GM18517 (cell line): ENCODE results near the gene NAT16.
"Not testable (repeated sequence)": the region's sequence is repeated elsewhere in the genome, so short reads cannot be mapped to it uniquely, and the experiment has no call there.

Experiments
- ATAC-seq: cut with Tn5 transposase; IDR thresholded peaks from one replicate; pipeline ENCODE4 v1.9.1; 2021; ENCODE audit warnings: mild to moderate bottlenecking, moderate library complexity; ENCODE audit not compliant: unreplicated experiment

NAT16 gene

GRCh38 chr7:101161692-101162471 lies 18.2 kb downstream of the NAT16 start:
- no peak for ATAC-seq

- ATAC-seq, result no peak
These were observed 19.2 kb downstream of the NAT16 start for GRCh38 chr7:101160910-101161309.

GRCh38 chr7:101159696-101160674 lies 20.1 kb downstream of the NAT16 start:
- ATAC-seq, result no peak

GRCh38 chr7:101156866-101157589 lies 23.1 kb downstream of the NAT16 start:
- ATAC-seq, result no peak

GRCh38 chr7:101156277-101156676 lies 23.8 kb downstream of the NAT16 start:
- no peak for ATAC-seq

- ATAC-seq, result no peak
These were observed 24.8 kb downstream of the NAT16 start for GRCh38 chr7:101155303-101155702.

- no peak for ATAC-seq
These were observed 25.4 kb downstream of the NAT16 start for GRCh38 chr7:101154693-101155102.

GRCh38 chr7:101153969-101154692 lies 26.0 kb downstream of the NAT16 start, which contains the start of gene AP1S1:
Gene AP1S1, plus strand, starts transcription at chr7:101154476. Its CDS starts 39 bp downstream, at chr7:101154515.
- peak; percentile 70 for ATAC-seq

- ATAC-seq, result no peak
These were observed 28.0 kb downstream of the NAT16 start for GRCh38 chr7:101151908-101152651.

GRCh38 chr7:101140746-101141382 lies 39.2 kb downstream of the NAT16 start:
- no peak for ATAC-seq

- no peak for ATAC-seq
These were observed 39.8 kb downstream of the NAT16 start for GRCh38 chr7:101140339-101140699.

GRCh38 chr7:101138213-101138870 lies 41.8 kb downstream of the NAT16 start:
- ATAC-seq, result peak; percentile 55

- peak; percentile 13 for ATAC-seq
These were observed 42.4 kb downstream of the NAT16 start for GRCh38 chr7:101137651-101138212.

- no peak for ATAC-seq
These were observed 45.6 kb downstream of the NAT16 start for GRCh38 chr7:101134399-101134980.

GRCh38 chr7:101133621-101134398 lies 46.3 kb downstream of the NAT16 start:
- ATAC-seq, result no peak

- not testable (repeated sequence) for ATAC-seq
These were observed 47.2 kb downstream of the NAT16 start for GRCh38 chr7:101132626-101133600.
